SHP77 (cell line): ENCODE results near the gene CYSTM1.

ENCODE experiments used
- DNase-seq, 2 experiments: peaks; one replicate each; lab custom pipeline; 2025; lab: John Stamatoyannopoulos, UW

The CYSTM1 gene

GRCh38 chr5:140258016-140258415 lies 83.0 kb downstream of the CYSTM1 start:
- DNase-seq, result no peak

DNA sequence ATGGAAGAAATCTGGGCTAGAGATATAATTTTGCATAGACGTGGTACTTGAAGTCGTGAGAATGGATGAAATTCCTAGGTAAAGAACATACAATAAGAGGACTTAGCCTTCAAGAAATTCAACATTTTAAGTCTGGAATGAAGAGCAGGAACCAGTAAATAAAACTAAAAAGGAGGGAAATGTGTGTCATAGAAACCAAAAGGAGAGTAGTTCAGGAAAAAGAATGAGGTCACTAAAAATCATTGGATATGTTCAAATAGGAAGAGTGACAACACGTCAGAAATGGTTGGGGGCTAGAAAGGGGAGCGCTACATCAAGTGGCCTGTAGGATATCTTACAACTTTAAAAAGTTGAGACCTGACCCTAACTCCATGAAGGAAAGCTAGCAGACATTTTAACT lies 83.9 kb downstream of the CYSTM1 start:
- DNase-seq, result no peak

- no peak for DNase-seq
These were observed 84.5 kb downstream of the CYSTM1 start for GRCh38 chr5:140259500-140259899.

- no peak for DNase-seq
These were observed 85.2 kb downstream of the CYSTM1 start for GRCh38 chr5:140260089-140260656.

- peak; percentile 39 to 72 for DNase-seq
These were observed 86.6 kb downstream of the CYSTM1 start for GRCh38 chr5:140261403-140262171.

- DNase-seq, result no peak
These were observed 87.2 kb downstream of the CYSTM1 start for GRCh38 chr5:140262221-140262620.

- no peak for DNase-seq
These were observed 87.9 kb downstream of the CYSTM1 start for GRCh38 chr5:140262839-140263238.

DNA sequence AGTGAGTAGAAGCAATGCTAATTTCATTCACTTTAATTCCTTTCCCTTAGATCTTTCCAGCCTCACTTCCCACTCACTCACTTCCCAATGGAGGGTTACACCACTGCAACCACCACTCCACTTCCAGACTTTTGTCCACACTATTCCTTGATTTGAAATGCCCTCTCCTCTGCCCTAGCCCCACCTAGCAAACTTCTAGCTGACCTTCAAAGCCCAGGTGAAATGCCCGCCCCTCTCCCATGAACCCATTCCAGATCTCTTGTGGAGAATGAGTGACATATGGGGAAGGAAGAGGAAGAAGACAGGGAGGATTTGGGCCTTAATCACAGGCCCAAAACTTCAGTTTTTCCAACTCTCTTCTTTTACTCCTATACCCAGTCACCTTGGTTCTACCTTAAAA lies 90.9 kb downstream of the CYSTM1 start:
- no peak for DNase-seq

- DNase-seq, result no peak
These were observed 91.6 kb downstream of the CYSTM1 start for GRCh38 chr5:140266471-140267200.

DNA sequence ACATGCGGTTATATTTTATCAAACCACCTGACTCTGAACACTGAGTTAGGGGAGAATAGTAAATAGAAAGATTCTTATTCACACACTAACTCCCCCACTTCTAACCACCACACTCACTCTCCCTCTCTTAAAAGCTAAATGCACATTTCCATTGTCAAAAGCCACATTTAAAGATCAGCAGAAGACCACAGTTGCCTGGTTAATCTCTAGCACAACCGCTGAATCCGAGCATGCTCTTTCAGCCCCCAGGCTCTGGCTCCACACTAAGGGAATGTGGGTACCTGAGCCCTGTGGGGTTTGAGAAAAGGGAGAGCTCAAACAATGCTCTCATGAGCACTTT lies 92.2 kb downstream of the CYSTM1 start:
- no peak for DNase-seq

- DNase-seq, result no peak
These were observed 92.6 kb downstream of the CYSTM1 start for GRCh38 chr5:140267559-140268018.

DNA sequence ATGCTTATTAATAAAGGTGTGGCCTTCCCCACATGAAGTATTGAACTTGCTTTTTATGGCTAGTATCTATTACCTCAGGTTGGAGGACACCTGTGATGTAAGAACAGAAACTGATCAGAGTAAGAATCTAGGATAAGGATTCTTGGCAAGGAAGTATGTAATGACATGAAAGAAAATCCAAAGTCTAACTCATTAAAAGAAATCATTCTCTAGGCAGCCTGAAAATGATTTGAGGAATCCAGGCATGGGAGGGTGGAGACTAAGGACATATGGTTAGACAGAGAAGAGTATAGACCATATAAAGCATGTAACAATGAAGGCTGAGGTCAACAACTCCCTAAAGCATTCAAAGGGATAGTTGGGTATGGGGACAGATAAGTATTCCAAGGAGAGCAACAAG lies 95.0 kb downstream of the CYSTM1 start:
- no peak for DNase-seq

DNA sequence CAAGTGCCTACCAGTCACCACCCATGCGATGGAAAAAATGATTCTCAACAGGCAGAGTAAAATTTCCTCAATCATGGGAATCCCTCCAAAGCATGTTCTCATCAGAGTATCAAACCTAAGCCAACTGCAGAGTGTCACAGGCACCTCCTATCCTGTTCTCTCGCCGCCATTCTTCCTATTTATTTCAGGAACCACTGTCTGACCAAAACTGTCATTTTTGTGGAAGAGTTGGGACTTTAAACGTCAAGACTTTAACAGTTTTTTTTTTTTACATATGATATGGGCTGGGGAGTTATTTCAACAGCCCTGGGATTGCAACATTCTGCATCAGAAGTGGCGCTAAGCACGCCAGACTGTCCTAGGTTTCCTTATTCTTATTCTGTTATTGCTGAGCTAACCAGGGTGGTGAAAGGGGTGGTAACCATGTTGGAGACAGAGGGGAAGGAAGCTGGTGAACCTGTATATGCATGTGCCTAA lies 98.5 kb downstream of the CYSTM1 start:
- DNase-seq, result no peak

DNA sequence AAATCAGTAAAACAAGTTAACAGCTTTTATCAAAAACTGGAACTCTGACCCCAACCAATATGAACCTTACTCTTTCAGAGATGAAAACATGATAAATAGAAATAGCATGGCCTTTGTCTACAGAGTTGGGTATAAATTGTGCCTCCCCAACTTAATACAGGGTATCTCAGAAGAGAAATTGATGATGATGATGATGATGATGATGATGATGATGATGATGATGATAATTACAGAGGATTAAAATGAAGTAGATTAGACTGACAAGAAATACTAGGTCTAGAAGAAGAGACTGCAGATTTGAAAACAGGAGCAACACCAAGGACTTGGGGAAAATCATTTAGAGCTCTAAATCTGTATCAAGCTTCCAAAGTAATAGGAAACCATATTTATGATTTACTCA lies 100.8 kb downstream of the CYSTM1 start:
- no peak for DNase-seq

- no peak for DNase-seq
These were observed 107.3 kb downstream of the CYSTM1 start for GRCh38 chr5:140282266-140282665.

DNA sequence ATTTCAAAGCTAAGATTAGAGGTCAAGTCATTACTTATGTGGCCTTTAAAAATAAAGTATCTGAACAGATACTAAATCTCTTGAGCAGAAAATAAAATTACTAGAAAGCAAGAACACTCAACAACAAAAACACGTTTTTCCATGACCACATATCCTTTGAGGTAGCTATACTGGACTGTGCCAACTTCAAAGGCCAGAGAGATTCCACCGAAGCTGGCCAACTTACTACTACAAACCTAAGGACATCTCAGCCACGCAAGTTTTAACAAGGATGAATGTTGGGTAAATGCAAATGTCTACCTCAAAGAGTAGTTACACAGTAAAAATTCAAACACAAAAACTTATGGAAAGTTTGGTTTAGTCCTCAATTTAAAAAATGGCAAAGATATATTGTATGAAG lies 109.0 kb downstream of the CYSTM1 start:
- no peak for DNase-seq

GRCh38 chr5:140286424-140286823 lies 111.4 kb downstream of the CYSTM1 start:
- no peak for DNase-seq

DNA sequence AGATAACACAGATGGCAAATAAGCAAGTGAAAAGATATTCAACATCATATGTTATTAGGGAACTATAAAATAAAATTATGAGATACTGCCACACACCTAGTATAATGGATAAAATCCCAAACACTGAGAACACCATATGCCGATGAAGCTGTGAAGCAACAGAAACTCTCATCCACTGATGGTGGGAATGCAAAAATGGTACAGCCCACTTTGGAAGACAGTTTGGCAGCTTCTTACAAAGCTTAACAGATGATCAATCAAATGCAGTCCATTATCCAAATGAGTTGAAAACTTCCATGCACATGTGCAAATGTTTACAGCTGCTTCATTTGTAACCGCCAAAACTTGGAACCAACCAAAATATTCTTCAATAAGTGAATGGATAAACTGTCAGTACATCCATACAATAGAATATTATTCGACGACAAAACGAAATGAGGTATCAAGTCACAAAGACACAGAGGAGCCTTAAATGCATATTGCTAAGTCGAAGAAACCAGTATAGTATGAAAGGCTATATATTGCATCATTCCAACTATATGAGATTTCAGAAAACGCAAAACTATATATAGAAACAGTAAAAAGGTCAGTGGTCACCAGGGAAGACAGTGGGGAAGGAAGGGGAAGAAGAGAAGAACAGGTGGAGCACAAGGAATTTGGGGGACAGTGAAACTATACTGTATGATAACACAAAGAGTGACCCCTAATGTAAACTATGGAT lies 113.0 kb downstream of the CYSTM1 start:
- DNase-seq, result no peak

- DNase-seq, result no peak
These were observed 117.4 kb downstream of the CYSTM1 start for GRCh38 chr5:140292212-140293036.
